HUES64 (cell line): ENCODE results near the gene ABCC6.
"Not testable (repeated sequence)": the region's sequence is repeated elsewhere in the genome, so short reads cannot be mapped to it uniquely, and the experiment has no call there.

Experiments used
- H3K27ac ChIP-seq: 2 replicates; pipeline ENCODE4 v1.7.0; 2013; ENCODE audit warnings: low read depth, low read length, inconsistent platforms
- H3K27me3 ChIP-seq: 2 replicates; pipeline ENCODE4 v1.6.1; 2013; ENCODE audit warnings: mild to moderate bottlenecking, low read length; ENCODE audit not compliant: insufficient read depth
- H3K36me3 ChIP-seq: 2 replicates; pipeline ENCODE4 v1.6.1; 2013; ENCODE audit warnings: mild to moderate bottlenecking, low read length; ENCODE audit not compliant: insufficient read depth
- H3K4me1 ChIP-seq: 2 replicates; pipeline ENCODE4 v1.6.1; 2013; ENCODE audit warnings: mild to moderate bottlenecking, low read length, moderate library complexity; ENCODE audit not compliant: insufficient read depth
- H3K4me3 ChIP-seq: 2 replicates; pipeline ENCODE4 v1.5.1; 2013; ENCODE audit warnings: mild to moderate bottlenecking, low read length, moderate library complexity
- H3K9ac ChIP-seq: 2 replicates; pipeline ENCODE4 v1.6.1; 2013; ENCODE audit warnings: mild to moderate bottlenecking, low read depth, low read length
- H3K9me3 ChIP-seq: 2 replicates; pipeline ENCODE4 v1.6.1; 2013; ENCODE audit warnings: low read depth, low read length; ENCODE audit not compliant: insufficient read depth
- WGBS: fragments of 150-250, 120-280 bp; methylation state at CpG from one replicate; pipeline ENCODE4 v1.1.7; 2013; ENCODE audit warnings: missing lambda C conversion rate; 5-methylcytosine and 5-hydroxymethylcytosine counted together

ABCC6 gene

GRCh38 chr16:16109453-16110110, 113.7 kb downstream of the ABCC6 start:
- peaks cover 4% of the 10 kb centered on the region for H3K4me1 ChIP-seq
- no peaks in the 10 kb centered on the region for H3K27me3 ChIP-seq
- H3K27ac ChIP-seq, result no peak overlapping the region
- H3K9ac ChIP-seq, result no peak overlapping the region
- H3K4me3 ChIP-seq, result no peak overlapping the region
- H3K9me3 ChIP-seq, result no peaks in the 10 kb centered on the region
- WGBS, result 85% methylated on average over 8 of the region's 8 CpGs
- H3K36me3 ChIP-seq, result peaks cover 78% of the 10 kb centered on the region

GRCh38 chr16:16108759-16109158, 114.5 kb downstream of the ABCC6 start:
- Histone ChIP-seq H3K36me3 (peaks cover 78% of the 10 kb centered on the region), H3K9ac (no peak overlapping the region), H3K27ac (no peak overlapping the region), H3K4me1 (peaks cover 4% of the 10 kb centered on the region), H3K27me3 (no peaks in the 10 kb centered on the region), H3K9me3 (no peaks in the 10 kb centered on the region), H3K4me3 (no peak overlapping the region)
- WGBS, result 83% methylated on average over 6 of the region's 6 CpGs

GRCh38 chr16:16107839-16108238, 115.5 kb downstream of the ABCC6 start:
- H3K36me3 ChIP-seq, result peaks cover 77% of the 10 kb centered on the region
- H3K27ac ChIP-seq, result peak overlapping the region; percentile 41; the same call in 1 of the 2 replicates
- H3K4me1 ChIP-seq, result peaks cover 4% of the 10 kb centered on the region
- H3K27me3 ChIP-seq, result no peaks in the 10 kb centered on the region
- no peak overlapping the region for H3K4me3 ChIP-seq
- no peak overlapping the region for H3K9ac ChIP-seq
- H3K9me3 ChIP-seq, result no peaks in the 10 kb centered on the region
- WGBS, result 96% methylated on average over 6 of the region's 6 CpGs

- Histone ChIP-seq H3K27me3 (no peaks in the 10 kb centered on the region), H3K9ac (no peak overlapping the region), H3K9me3 (no peaks in the 10 kb centered on the region), H3K27ac (no peak overlapping the region), H3K36me3 (peaks cover 77% of the 10 kb centered on the region), H3K4me3 (no peak overlapping the region), H3K4me1 (peaks cover 4% of the 10 kb centered on the region)
- 90% methylated on average over 6 of the region's 6 CpGs for WGBS
Measured at GRCh38 chr16:16106466-16106865, 116.8 kb downstream of the ABCC6 start.

- Histone ChIP-seq H3K4me3 (no peak overlapping the region), H3K27ac (no peak overlapping the region), H3K9ac (no peak overlapping the region), H3K36me3 (peaks cover 74% of the 10 kb centered on the region), H3K4me1 (peaks cover 4% of the 10 kb centered on the region), H3K27me3 (no peaks in the 10 kb centered on the region), H3K9me3 (no peaks in the 10 kb centered on the region)
- 98% methylated on average over 14 of the region's 14 CpGs for WGBS
Measured at GRCh38 chr16:16105646-16106045, 117.6 kb downstream of the ABCC6 start.

DNA sequence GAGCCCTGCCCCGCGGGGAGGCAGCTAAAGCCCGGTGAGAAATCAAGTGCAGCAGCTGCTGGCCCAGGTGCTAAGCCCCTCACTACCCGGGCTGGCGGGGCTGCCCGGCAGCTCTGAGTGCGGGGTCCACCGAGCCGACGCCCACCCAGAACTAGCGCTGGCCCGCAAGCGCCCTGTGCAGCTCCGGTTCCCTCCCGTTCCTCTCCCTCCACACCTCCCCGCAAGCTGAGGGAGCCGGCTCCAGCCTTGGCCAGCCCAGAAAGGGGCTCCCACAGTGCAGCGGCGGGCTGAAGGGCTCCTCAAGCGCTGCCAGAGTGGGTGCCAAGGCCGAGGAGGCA, 118.5 kb downstream of the ABCC6 start:
- not testable (repeated sequence) for H3K27me3 ChIP-seq, H3K9me3 ChIP-seq, H3K4me3 ChIP-seq, H3K4me1 ChIP-seq, H3K9ac ChIP-seq, H3K27ac ChIP-seq
- WGBS, result 97% methylated on average over 21 of the region's 21 CpGs
- H3K36me3 ChIP-seq, result peaks cover 73% of the 10 kb centered on the region

DNA sequence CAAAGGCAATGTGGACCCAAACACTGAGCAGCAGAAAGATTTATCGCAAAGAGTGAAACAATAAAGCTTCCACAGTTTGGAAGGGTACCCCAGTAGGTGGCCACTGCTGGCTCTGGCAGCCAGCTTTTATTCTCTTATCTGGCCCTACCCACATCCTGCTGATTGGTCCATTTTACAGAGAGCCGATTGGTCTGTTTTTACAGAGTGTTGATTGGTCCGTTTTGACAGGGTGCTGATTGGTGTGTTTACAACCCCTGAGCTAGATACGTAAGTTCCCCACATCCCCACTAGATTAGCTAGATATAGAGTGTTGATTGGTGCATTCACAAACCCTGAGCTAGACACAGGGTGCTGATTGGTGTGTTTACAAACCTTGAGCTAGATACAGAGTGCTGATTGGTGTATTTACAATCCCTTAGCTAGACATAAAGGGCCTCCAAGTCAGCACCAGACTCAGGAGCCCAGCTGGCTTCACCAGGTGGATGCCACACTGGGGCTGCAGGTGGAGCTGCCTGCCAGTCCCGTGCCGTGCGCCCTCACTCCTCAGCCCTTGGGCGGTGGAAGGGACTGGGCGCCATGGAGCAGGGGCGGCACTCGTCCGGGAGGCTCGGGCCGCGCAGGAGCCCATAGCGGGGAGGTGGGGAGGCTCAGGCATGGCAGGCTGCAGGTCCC, 119.0 kb downstream of the ABCC6 start:
- 94% methylated on average over 15 of the region's 16 CpGs for WGBS
- not testable (repeated sequence) for H3K27ac ChIP-seq

GRCh38 chr16:16102738-16103137, 120.6 kb downstream of the ABCC6 start:
- Histone ChIP-seq H3K36me3 (peaks cover 71% of the 10 kb centered on the region), H3K4me3 (no peak overlapping the region), H3K9me3 (no peaks in the 10 kb centered on the region), H3K27me3 (no peaks in the 10 kb centered on the region), H3K4me1 (no peaks in the 10 kb centered on the region), H3K9ac (no peak overlapping the region), H3K27ac (no peak overlapping the region)
- WGBS, result 96% methylated on average over 4 of the region's 4 CpGs

More for the DNA sequence above, 119.0 kb downstream of the ABCC6 start:
- H3K9me3 ChIP-seq, H3K4me1 ChIP-seq, H3K4me3 ChIP-seq, H3K9ac ChIP-seq, H3K27me3 ChIP-seq: not testable (repeated sequence)
- H3K36me3 ChIP-seq, result peaks cover 69% of the 10 kb centered on the region

DNA sequence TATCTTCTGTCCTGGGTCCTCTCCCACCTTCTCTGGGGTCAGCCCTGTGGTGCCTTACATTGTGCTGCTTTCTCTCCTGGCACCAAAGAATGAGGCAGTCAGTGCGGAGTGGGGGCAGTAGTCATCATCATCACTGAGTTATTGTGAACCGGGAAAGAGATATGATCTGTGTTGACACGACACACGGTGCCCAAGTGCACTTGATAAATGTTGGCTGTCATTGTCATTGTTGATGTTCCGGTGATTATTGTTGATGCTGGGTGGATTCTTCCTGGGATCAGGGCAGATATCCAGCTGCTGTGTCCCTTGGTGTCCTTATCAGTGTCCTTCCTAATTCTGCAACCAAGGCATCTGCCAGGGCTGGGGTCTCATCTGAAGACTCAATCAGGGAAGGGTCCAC, 121.7 kb downstream of the ABCC6 start:
- Histone ChIP-seq H3K4me1 (no peaks in the 10 kb centered on the region), H3K36me3 (peaks cover 73% of the 10 kb centered on the region)

DNA sequence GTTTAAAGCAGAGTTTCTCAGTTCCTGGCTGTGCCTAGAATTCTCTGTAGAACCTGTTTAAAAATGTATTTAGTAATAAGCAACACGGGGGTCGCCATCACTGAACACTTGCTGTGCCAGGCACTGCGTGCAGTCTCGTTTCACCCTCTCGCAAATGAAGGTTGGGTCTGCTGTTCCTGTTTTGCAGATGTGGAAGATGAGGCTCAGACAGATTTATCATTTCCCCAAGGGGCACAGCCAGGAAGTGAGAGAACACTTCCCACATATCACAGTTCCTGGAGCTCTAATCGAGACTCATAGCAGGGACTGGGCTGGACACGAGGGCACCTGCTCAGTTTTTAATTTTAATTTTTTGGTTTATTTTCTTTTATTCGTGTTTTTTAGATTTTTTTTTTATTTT, 122.7 kb downstream of the ABCC6 start:
- Histone ChIP-seq H3K36me3 (peaks cover 70% of the 10 kb centered on the region), H3K9me3 (no peaks in the 10 kb centered on the region), H3K4me3 (no peak overlapping the region), H3K4me1 (no peaks in the 10 kb centered on the region), H3K27me3 (no peaks in the 10 kb centered on the region), H3K27ac (no peak overlapping the region), H3K9ac (no peak overlapping the region)
- WGBS, result 95% methylated on average over 6 of the region's 8 CpGs

More for the DNA sequence above, 121.7 kb downstream of the ABCC6 start:
- Histone ChIP-seq H3K27me3 (no peaks in the 10 kb centered on the region), H3K27ac (no peak overlapping the region), H3K9me3 (no peaks in the 10 kb centered on the region), H3K4me3 (no peak overlapping the region), H3K9ac (no peak overlapping the region)
- whole genome bisulfite sequencing, result 97% methylated on average over 5 of the region's 5 CpGs

DNA sequence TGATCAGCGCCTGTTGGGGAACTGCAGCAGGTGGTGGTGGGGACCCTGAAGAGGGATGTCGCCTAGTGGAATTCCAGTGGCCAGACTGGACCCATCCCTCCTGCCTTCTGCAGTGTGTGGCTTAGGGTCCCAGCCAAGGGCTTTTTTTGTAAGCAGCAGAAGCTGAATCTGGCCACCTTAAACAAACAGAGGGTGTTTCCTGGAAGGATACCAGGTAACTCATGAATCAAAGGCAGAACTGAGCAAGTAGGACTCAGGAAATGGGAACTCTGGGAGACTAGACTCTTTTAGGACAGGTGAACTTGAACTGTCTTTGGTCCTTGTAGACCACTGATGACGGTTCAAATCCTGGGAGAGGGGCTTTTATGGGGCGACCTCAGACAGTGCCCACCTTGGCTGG, 124.0 kb downstream of the ABCC6 start:
- Histone ChIP-seq H3K4me1 (no peaks in the 10 kb centered on the region), H3K4me3 (no peak overlapping the region), H3K27me3 (no peaks in the 10 kb centered on the region), H3K27ac (no peak overlapping the region), H3K36me3 (peaks cover 75% of the 10 kb centered on the region), H3K9me3 (no peaks in the 10 kb centered on the region), H3K9ac (no peak overlapping the region)
- WGBS, result 94% methylated on average over 4 of the region's 4 CpGs
